COR-L47 (cell line): Measurements from ENCODE around the gene LRFN2.

ENCODE experiments used
- DNase-seq: peaks from one replicate; lab custom pipeline; 2025; lab: John Stamatoyannopoulos, UW

Gene LRFN2

DNA sequence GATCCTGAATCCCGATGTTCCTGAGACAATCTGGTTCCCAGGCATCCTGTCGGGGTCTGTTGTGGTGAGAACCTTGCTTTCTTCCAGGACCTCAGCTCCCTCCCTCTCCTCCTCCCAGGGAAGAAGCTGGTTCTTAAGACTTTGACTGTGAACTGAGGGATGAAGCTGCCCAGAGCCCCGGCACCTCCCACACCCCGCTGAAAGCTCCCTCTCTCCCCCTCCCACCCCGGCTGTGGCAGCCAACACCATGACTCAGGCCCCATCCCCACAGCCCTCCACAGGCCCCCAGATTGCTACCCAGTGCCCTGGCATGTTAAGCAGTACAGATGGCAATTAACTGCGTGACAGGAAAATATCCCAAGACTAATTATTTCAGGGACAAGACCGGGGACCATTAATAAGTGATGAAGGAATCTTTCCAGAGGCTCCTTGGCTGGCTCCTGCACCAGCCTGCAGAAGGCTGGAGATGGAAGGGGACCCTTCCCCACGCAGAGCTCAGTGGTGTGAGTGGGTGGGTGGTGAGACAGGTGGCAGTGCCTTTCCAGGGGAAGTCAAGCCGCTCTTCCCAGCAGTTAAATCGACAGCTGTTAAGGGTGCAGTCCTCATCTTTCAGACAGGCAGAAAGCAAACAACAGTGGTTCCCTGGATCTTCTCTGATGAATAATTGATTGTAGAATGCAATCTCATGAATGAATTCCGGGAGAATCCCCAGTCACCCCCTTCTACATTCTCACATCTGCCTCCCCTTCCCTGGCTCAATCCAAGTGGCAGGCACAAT is 237.9 kb downstream of the LRFN2 start:
- DNase-seq = no peak

DNA sequence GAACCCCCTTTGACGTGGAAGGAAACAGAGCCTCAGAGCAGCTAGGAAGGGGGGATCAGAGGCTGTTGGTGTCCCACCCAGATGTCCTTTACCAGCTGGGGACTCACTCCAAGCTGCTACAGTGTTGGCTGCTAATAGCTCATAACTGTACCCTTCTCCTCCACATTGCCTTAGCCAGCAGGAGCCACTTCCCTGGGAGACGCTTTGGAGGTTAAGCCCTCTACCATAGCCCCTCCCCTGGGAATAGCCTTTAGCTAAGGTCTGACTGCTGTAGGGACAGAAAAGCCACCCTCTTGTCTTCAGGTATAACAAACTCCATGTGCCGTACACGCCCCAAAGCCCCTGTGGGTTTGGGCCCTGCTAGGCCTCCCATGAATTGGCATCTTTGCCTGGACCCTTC is 238.6 kb downstream of the LRFN2 start:
- no peak for DNase-seq

DNA sequence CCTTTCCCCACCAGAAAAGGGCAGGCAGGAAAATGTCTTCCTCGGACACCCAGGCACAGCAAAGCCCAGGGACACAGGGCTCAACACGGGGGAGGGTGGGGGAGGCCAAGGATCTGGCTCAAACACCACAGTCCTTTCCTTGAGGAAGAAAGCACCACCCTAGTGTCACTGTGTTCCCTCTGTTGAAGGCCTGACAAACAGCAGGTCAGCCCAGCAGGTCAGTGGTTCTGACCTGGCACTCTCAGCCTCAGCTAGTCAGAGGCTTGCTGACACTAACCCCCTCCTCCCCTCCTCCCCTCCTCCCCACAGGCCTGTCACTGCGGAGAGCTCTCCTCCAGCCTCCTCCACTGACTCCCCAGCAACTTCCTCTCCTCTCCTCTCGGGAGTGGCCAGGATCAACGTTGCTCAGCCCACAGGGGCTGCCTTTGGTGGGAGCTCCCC is 239.6 kb downstream of the LRFN2 start:
- DNase-seq = no peak

DNA sequence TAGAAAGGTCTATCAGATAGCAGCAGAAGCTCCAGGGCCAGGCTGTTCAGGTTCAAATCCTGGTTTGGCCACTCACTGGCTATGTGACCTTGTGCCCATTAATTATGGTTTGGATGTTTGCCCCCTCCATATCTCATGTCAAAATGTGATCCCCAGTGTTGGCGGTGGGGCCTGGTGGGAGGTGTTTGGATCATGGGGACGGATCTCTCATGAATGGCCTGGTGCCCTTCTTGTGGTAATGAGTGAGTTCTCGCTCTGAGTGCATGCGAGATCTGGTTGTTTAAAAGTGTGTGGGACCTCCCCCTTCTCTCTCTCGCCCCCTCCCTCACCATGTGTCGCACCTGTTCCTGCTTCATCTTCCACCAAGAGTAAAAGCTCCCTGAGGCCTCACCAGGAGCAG is 240.9 kb downstream of the LRFN2 start:
- no peak for DNase-seq

DNA sequence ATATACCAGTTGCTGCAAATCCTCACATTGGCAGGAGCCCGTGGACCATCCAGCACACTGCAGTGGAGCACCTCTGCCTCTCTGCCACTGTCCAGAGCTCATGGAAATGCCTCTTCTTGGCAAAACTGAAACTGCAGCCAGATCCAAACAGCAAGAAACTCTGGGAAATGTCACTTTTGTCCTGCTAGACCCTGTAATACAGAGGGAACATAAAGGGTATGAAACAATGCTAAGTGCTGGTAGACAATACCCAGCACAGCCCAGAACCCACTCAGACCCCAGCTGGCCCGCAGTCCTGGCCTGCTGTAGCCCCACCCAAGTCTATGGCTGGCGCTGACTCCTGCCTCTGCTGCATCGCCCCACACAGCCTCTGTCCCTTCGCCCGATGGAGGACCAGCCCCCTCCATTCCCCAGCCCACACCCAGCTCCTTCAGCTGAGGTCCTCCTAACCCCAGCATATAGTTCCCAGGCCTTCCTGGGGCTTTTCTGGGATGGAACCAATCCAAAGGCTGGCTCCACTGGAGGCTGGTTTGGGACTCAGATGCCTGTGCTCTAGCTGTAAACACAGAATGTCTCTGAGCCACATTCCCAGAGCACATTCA is 242.5 kb downstream of the LRFN2 start:
- DNase-seq = no peak

DNA sequence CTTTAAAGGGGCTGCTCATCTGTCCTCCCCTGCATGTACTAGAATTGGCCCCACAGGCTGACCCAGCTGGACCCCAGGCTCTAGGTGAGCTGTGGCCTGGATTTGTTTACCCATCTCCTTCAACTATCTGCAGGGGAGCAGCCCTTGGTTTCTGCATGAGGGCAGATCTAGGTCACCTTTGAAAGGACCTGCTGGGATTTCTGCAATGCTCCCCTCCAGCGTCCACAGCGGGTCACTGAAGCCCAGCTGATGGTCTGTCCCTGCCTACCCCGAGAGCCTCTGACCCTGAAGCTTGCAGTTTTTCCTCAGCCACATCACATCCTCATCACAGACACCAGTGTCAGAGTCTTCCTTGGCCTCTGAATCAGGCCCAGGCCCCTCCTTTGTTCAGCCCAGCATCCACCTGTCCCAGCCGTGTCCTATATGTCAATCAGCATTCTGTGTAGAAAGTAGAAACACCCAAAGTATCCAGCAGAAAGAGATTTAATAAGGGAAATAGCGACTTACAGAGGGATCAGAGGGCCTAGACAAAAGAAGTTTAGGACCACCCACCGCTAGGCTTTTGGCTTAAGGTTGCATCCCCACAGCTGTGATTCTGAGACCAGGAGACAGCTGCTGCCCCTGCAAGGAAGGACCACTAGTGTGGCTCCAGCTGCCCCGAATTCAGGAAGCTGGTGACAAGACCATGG is 243.1 kb downstream of the LRFN2 start:
- DNase-seq = no peak

DNA sequence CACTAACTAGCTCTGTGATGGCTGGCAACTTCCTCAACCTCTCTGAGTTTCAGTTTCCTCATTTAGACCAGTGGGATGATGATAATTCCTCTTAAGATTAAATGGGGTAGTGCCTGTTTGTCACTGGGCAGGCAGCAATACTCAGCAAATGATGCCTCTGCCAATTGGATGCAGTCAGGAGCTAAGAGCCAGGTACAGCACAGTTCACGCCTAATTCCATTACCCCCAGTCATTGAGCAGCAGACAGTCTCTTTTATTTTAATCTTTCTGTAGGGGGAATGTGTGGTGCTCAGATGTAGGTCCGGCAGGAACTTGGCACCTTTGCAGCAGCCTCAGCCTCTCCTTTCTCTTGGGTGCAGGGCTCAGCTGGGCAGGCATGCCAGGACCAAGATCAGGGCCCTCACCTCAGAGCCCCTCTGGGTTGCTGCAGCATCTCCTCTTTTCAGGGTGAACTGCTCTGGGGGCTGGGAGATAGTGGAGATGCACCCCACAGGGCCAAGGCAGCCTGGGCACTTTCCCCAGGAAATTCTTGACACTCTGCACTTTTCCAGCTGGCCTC is 243.8 kb downstream of the LRFN2 start:
- no peak for DNase-seq

DNA sequence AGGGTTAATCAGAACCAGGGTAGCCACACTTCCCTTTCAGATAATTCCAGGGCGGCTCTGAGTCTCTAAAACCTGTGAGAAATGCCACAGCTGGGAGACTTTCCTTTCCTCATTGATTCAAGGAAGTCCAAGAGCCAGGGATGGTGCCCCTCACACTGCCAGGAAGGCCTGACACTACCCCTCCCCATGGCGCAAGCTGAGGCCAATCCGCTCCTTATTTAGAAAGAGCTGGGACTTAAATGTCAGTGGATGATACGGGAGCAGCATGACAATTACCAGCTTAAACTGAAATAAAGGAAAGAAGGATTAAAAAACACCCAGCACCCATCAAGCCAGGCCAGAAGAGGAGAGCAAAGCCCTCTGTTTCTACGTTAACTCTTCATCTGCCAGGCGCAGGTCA is 244.4 kb downstream of the LRFN2 start:
- no peak for DNase-seq

DNA sequence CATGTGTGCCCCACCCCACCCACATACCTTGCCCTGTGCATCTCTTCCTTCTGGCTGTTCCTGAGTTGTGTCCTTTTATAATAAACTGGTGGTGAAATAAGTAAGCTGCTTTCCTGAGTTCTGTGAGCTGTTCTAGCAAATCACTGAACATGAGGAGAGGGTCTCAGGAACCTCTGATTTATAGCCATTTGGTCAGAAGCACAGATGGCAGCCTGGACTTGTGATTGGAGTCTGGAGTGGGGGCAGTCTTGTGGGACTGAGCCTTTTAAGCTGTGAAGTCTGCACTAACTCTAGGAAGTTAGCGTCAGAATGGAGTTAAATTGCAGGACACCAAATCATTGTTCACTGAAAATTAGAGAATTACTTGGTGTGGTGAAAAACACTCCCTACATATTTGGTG is 245.4 kb downstream of the LRFN2 start:
- DNase-seq = no peak
